Prostate gland (tissue), 2 donors: ENCODE measurements around the gene RAB43. TPM values are rescaled to one million over a fixed set of nuclear protein-coding genes. Genes with fewer than 3 reads are reported as not detected.
"Not testable (repeated sequence)": the region's sequence is repeated elsewhere in the genome, so short reads cannot be mapped to it uniquely, and the experiment has no call there.

Experiments
- DNase-seq: peaks from one replicate; pipeline ENCODE4 v3.0.0-alpha.2; 2019; ENCODE audit warnings: low spot score
- H3K27ac ChIP-seq, 2 donors: fragments of 200-600 bp; sonication (generic); 2 replicates each; pipeline ENCODE4 v1.5.1; 2017 to 2019
- H3K27me3 ChIP-seq: fragments of 200-600 bp; sonication (generic); replicated peaks from 2 replicates; pipeline ENCODE4 v1.5.1; 2019; ENCODE audit not compliant: insufficient read depth
- H3K36me3 ChIP-seq, 2 donors: fragments of 200-600 bp; sonication (generic); 1 replicate in 1 of 2; 2 replicates in 1 of 2; pipeline versions ENCODE4 v1.5.1 to v1.8.1; 2017 to 2019
- H3K4me1 ChIP-seq: fragments of 200-600 bp; sonication (generic); replicated peaks from 2 replicates; pipeline ENCODE4 v1.5.1; 2019
- H3K4me3 ChIP-seq, 2 donors: fragments of 200-600 bp; sonication (generic); 2 replicates each; pipeline ENCODE4 v1.5.1; 2017 to 2019
- H3K9me3 ChIP-seq: fragments of 200-600 bp; sonication (generic); 2 replicates; pipeline ENCODE4 v1.5.1; 2017
- POLR2A ChIP-seq: fragments of 450-650 bp; IDR thresholded peaks from one replicate; pipeline ENCODE4 v1.6.1; 2016; ENCODE audit warnings: antibody characterized with exemption, mild to moderate bottlenecking
- POLR2AphosphoS5 ChIP-seq: sonication (generic); formaldehyde crosslinking; IDR thresholded peaks from one replicate; pipeline ENCODE4 v1.6.1; 2017; ENCODE audit warnings: antibody characterized with exemption
- WGBS: methylation state at CpG from one replicate; pipeline ENCODE4 v1.1.5; 2018; 5-methylcytosine and 5-hydroxymethylcytosine counted together
- intact Hi-C: fragments of 100-400 bp; cut with DNase I; formaldehyde crosslinking; loops from one replicate; pipeline ENCODE4 v1.14.2; 2022
- total RNA-seq, 2 donors: library from RNA; depleted of rRNA; stranded (reverse); fragments of >200 nt; gene quantifications; one replicate each; pipeline ENCODE4 v1.1.0, GENCODE V29; 2016
- TF ChIP-seq, protein P1 (sequence below), 4 experiments: fragments of 200-600 bp in 2 of 4; fragments of 450-650 bp in 2 of 4; sonication (generic) in 2 of 4; IDR thresholded peaks; 1 replicate in 3 of 4; 2 replicates in 1 of 4; pipeline ENCODE4 v1.5.1; 2016 to 2019; ENCODE audit warnings: antibody characterized with exemption in 4 of 4, mild to moderate bottlenecking in 2 of 4, moderate library complexity in 2 of 4

The RAB43 gene
- total RNA-seq, 2 donors from 2014 or later, result 35.9 to 52.3 TPM

DNA sequence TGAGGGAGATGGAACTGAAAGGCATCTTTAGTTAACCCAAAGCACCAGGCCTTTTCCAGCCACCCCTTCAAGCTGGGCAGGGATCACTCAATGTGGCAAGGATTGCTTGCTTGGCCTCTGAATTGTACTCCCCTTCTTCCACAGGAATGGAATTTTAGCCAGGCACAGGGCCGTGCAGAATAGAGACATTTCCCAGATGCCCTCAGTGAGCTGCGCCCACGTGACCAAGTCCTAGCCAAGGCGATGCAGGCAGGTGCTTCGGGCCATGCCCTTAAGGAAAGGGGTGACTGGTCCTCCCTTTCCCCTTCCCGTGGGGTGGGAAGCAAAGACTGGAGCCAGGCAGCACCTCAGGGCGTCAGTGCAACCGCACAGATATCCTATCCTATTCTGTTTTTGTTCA, 43.1 kb downstream of the RAB43 start:
- WGBS, result 88% methylated on average over 8 of the region's 8 CpGs
- DNase-seq, result no peak
- Histone ChIP-seq H3K4me1 (no peaks in the 10 kb centered on the region), H3K27ac (no peak overlapping the region), H3K27me3 (no peaks in the 10 kb centered on the region), H3K36me3 (no peaks in the 10 kb centered on the region), H3K9me3 (no peaks in the 10 kb centered on the region), H3K4me3 (no peak overlapping the region)
- TF ChIP-seq, protein P1, sequence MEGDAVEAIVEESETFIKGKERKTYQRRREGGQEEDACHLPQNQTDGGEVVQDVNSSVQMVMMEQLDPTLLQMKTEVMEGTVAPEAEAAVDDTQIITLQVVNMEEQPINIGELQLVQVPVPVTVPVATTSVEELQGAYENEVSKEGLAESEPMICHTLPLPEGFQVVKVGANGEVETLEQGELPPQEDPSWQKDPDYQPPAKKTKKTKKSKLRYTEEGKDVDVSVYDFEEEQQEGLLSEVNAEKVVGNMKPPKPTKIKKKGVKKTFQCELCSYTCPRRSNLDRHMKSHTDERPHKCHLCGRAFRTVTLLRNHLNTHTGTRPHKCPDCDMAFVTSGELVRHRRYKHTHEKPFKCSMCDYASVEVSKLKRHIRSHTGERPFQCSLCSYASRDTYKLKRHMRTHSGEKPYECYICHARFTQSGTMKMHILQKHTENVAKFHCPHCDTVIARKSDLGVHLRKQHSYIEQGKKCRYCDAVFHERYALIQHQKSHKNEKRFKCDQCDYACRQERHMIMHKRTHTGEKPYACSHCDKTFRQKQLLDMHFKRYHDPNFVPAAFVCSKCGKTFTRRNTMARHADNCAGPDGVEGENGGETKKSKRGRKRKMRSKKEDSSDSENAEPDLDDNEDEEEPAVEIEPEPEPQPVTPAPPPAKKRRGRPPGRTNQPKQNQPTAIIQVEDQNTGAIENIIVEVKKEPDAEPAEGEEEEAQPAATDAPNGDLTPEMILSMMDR (IDR thresholded peaks at IDR 0.05), result no peak
- no peak for TF ChIP-seq POLR2A
- TF ChIP-seq POLR2AphosphoS5, result no peak
- intact Hi-C loops, result no loop called here

DNA sequence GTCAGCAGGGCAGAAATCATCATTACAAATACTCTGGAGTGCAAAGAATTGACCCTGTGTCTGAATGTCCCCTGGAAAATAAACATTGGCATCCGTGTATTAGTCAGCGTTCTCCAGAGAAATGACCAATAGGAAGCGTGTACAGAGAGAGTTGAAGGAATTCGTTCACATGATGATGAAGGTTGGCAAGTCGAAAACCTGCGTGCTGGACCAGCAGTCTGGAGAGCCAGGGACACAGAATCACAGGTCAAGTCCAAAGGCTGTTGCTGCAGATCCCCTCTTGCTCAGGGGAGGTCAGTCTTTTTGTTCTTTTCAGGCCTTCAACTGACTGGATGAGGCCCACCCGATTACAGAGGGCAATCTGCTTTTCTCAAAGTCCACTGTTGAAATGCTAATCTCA, 44.4 kb downstream of the RAB43 start:
- no peaks in the 10 kb centered on the region for H3K4me1 ChIP-seq
- intact Hi-C loops, result no loop called here
- H3K27ac ChIP-seq, result no peak overlapping the region
- 58% methylated on average over 7 of the region's 7 CpGs for WGBS
- H3K9me3 ChIP-seq, result no peaks in the 10 kb centered on the region
- TF ChIP-seq, protein P1 (IDR thresholded peaks at IDR 0.05), result no peak
- no peak for TF ChIP-seq POLR2A
- TF ChIP-seq POLR2AphosphoS5, result peak; percentile 62
- H3K27me3 ChIP-seq, result no peaks in the 10 kb centered on the region
- no peaks in the 10 kb centered on the region for H3K36me3 ChIP-seq
- no peak overlapping the region for H3K4me3 ChIP-seq
- DNase-seq, result no peak

DNA sequence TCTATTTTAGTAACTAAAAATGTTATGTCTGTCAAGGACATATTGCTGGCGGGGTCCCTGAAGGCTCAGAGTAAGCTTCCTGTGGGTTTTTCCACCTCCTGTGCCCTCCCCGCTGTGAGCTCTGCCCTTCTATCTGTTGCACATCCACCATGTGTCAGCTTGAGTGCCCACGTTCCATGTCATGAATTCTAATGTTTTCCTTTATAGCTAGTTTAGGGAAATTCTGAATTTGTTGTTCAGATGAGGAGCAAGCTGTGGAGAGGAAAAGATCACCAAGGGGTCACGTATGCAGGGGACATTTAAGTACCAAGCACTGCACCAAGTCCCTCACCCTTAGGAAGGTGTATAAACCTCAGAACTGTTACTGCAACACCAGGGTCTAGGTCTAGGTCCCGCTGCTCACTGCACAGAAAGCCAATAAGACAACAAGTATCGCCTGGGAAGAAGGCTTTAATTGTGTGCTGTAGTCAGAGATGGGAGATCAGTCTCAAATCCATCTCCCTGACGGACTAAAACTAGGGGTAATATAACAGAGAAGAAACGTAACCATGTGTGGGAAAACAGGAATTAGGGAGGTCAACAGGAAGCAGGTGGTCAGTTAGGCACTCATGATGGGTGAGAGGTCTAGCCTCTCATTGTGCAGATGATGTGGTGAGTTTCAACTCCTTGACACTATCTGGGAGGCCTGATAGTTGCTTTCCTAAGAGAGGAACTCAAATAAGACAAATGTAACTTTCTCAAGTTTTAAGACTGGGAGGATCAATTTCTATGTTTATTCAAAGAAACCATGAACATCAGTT, 51.3 kb downstream of the RAB43 start:
- DNase-seq, result no peak
- 93% methylated on average over 8 of the region's 8 CpGs for WGBS
- H3K4me1 ChIP-seq, result peaks cover 2% of the 10 kb centered on the region
- H3K27me3 ChIP-seq, result no peaks in the 10 kb centered on the region
- intact Hi-C loops, result no loop called here
- H3K4me3 ChIP-seq, result no peak overlapping the region
- TF ChIP-seq POLR2AphosphoS5 (no peak), POLR2A (no peak)
- TF ChIP-seq, protein P1 (IDR thresholded peaks at IDR 0.05), result no peak
- H3K9me3 ChIP-seq, result no peaks in the 10 kb centered on the region
- H3K27ac ChIP-seq, result peak overlapping the region in 1 of 2 donors; percentile 17
- no peaks in the 10 kb centered on the region for H3K36me3 ChIP-seq

DNA sequence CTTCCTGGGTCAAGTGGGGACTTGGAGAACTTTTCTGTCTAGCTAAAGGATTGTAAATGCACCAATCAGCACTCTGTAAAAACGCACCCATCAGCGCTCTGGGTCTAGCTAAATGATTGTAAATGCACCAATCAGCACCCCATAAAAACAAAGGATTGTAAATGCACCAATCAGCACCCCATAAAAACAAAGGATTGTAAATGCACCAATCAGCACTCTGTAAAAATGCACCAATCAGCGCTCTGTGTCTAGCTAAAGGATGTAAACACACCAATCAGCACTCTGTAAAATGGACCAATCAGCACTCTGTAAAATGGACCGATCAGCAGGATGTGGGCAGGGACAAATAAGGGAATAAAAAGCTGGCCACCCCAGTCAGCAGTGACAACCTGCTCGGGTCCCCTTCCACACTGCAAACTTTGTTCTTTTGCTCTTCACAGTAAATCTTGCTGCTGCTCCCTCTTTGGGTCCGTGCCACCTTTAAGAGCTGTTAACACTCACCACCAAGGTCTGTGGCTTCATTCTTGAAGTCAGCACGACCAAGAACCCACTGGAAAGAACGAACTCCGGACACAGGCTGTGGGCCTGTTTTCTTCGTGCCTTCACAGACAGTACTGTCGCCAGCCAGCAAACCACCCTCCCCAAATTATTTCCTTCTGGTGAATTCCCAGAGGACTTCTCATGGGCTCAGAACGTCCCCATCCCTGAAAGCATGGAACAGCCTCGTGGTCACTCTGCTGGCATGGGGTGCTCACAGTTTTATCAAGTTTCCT, 52.1 kb downstream of the RAB43 start:
- H3K36me3 ChIP-seq, DNase-seq, intact Hi-C loops, H3K27me3 ChIP-seq, H3K4me1 ChIP-seq, H3K9me3 ChIP-seq, H3K4me3 ChIP-seq: not testable (repeated sequence)
- 92% methylated on average over 13 of the region's 13 CpGs for WGBS
- H3K27ac ChIP-seq, result peak overlapping the region in 1 of 2 donors; percentile 72

DNA sequence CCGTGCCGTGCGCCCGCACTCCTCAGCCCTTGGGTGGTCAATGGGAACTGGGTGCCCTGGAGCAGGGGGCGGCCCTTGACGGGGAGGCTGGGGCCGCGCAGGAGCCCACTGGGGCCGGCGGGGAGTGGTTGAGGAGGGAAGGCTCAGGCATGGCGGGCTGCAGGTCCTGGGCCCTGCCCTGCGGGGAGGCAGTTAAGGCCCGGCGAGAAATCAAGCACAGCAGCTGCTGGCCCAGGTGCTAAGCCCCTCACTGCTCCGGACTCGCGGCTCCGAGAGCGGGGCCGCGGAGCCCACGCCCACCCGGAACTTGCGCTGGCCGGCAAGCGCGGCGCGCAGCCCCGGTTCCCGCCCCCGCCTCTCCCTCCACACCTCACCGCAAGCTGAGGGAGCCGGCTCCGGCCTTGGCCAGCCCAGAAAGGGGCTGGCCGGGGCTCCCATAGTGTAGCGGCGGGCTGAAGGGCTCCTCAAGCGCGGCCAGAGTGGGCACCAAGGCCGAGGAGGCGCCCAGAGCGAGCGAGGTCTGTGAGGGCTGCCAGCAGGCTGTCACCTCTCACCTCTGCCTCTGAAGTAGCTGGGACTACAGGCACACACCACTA, 53.2 kb downstream of the RAB43 start:
- DNase-seq, result no peak
- 28% methylated on average over 36 of the region's 44 CpGs for WGBS
- TF ChIP-seq POLR2AphosphoS5 (no peak), POLR2A (no peak)
- TF ChIP-seq, protein P1 (IDR thresholded peaks at IDR 0.05), result no peak
- Histone ChIP-seq H3K4me3 (peak overlapping the region in 1 of 2 donors; percentile 7), H3K36me3 (no peaks in the 10 kb centered on the region), H3K27me3 (no peaks in the 10 kb centered on the region), H3K4me1 (peaks cover 2% of the 10 kb centered on the region), H3K9me3 (no peaks in the 10 kb centered on the region), H3K27ac (peak overlapping the region; percentile 54 to 72)
- intact Hi-C loops, result no loop called here
